Activated gamma-delta T cell treated with Interleukin-2 at 50 U/mL for 16 hours (primary cell): Measurements from ENCODE around the gene ATOSA.

Experiments
- DNase-seq: peaks from one replicate; pipeline ENCODE4 v3.0.0-alpha.2; 2020

Gene ATOSA

DNA sequence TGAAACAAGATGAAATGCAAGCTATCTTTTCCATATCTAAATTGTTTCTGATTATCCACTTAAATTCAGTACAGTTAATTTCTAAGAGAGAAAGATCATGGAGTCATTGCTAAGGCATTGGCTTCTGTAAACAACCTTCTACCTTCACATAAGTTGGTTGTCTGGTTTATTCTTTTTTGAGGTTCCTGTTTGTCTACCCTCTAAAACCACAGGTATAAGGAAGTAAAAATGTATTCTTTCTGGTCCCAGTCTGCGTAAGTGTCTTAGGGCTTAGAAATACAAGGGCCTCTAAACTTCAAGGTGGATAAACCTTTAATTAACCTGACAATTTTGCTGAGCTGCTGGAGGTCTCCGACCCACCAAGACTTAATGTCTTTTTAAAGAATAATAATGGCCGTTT is 3.6 kb upstream of the ATOSA start:
- no peak for DNase-seq

DNA sequence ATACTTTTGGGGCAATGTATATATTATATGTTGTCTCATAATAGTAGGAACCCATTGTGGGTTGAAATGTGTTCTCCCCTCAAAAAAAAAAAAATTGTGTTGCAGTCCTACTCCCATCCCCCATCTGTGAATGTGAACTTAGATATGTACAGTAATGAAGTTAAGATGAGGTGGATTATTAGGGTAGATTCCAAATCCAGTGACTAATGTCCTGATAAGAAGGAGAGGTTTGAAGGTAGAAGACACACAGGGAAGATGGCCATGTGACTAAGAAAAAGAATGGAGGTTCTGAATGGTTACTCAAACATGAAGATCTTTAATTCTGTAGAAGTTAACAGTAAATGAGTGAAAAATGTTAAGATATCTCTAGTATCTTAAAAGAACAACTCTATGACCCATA is 3.0 kb upstream of the ATOSA start:
- no peak for DNase-seq

DNA sequence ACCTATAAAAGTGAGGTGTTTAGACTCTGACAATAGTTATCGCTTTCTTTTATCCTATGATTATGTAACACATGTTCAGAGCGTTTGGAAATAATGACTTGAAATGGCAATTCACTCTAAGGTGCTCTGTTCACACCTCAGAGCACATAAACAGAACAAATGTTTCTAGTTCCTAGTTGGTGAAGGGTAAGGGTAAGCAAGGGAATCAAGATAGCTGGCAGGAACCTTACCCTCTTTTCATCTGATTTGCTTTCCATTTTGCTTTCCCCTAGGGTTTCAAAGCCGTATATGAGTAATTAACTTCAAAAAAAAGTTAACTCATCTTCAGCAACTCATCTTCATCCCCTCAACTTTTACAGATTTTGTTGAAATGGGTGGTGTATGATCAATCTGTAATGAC is 2.3 kb upstream of the ATOSA start:
- no peak for DNase-seq

DNA sequence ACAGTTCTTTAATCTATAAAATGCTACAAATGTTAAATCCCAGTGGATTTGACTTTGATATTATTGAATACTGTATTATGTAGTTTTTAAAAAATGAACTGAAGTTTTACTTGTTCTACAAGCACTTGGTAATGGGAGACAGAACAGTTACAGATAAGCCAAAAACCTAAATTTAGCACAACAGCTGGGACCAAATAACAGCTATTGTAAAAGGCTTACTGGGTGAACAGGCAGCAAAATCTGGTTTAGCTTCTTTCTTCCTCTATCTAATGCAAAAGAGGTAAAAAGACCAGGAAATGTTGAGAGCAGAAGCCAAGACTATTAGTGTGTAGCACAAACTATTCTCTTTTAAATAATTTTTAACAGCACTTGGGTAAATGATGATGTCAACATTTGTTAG is 1.6 kb upstream of the ATOSA start:
- no peak for DNase-seq

DNA sequence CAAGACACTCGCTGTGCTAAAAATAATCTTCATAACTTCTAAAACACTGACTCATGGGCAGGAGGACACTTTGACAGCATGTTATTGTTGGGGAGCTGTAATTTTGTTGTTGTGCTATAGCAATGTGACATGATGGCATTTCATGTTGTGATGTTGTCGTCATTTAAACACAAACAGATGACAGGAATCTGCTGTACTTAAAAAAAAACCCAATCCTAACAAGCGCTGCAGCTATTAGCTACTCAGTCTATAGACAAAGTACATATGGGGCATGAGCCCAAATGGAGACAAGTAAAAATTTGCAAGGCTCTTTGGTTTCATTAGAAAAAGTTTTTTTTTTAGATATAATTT is 828 bp upstream of the ATOSA start:
- no peak for DNase-seq

DNA sequence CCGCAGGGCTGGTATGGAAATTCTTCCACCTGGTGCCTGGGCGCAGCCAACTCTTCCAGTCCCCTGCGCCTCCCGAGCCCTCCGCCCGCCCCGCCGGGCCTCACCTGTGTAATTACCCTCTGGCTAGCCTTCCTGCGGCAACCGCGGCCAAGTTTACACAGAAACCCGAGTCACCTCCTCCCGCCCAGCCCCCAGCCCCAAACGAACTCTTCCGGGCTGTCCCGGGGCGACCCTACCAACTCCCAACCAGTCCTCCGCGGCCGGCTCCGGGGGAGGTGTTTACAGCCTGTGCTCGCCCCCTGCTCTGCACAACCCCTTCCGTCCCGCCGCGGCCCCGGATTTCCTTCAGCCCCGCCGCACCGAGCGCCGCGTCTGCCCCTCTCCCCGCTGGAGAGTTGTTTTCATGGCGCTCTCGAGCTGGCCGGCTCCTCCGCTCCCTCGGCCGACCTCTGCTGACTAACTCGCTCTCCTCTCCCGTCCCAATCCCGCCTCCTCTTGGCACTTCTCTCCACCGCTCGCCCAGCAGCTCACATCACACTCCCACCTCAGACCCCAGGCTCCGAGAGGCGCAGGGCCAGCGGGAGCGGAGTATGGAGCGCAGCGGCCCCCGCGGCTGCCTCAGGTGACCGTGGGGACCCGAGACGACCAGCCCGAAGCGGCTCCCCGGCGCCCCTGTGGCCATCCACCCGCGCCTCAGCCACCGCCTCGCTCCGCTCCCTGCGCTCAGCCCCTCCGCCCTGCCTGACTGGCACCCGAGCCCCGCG is 538 bp downstream of the ATOSA start:
- peak; percentile 72 for DNase-seq

DNA sequence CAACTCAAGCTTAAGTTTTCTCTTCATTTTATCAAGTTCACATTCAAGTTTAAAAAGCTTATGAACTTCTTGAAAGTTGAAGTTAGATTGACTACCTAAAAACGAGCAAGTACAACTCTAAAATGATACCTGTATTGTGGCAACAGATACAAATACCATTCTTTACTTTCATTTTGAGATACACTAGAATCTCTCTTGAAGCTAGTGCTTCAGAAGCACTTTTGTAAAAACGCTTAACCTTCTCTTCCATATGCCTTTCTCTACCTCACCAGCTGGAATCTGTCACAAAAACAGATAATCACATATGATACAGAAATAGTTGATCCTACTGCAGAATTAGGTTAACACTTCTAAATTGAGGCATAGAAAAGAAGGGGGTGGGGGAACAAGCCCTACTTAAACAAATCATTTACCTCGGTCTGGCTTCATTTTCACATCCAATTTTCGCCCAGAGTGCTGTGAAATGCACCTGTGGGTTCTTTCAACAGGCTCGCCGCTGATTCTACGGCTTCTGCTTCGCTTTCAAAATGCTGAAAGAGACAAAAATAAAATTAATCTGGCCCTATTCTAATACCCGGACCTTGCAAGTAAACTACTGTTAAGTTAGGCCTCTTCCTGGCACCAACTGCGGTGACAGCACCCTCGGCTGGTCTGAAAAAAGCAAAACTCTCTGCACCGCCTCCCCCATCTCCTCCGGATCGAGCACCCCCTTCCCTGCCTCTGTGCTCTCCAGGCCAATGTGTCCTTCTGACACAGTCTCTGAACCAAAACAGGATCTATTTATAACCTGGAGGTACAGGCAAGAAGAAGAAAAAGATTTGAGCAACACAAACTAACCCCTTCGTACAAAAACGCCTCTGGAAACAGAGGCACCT is 1.4 kb downstream of the ATOSA start:
- peak; percentile 49 for DNase-seq

DNA sequence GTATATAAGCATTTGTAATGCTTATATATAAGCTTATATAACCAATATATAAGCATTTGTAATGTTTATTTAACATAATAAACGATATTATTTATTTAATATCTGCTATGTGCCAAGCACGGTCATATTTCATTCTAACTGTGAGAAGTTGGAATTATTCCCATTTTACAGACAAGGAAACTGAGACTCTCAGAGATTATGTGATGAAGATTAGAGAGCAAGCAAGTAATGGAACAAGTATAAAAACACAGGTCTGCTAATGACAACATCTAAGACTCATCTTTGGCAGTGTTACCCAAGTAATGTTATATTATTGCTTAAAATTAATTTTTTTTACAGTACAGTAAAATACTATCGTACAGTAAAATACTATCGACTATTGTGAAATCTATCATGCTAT is 4.4 kb downstream of the ATOSA start:
- no peak for DNase-seq

DNA sequence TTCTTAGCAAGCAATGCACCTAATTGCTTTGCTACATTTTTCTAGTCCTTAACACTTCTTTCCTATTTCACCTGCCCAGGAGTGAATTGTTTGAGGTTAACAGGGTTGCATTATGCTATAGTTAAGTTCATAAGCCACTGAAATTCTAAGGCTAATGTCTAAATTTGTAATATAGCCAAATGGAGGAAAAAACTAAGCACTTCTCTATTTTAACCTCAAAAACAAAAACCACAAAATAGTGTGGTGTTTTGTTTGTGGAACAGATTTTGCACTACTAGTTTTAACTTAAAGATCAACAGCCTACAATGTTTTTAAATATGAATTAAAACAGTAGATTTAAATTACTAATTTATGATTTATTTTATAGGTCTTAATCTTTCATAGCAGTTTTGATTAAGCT is 5.5 kb downstream of the ATOSA start:
- no peak for DNase-seq

DNA sequence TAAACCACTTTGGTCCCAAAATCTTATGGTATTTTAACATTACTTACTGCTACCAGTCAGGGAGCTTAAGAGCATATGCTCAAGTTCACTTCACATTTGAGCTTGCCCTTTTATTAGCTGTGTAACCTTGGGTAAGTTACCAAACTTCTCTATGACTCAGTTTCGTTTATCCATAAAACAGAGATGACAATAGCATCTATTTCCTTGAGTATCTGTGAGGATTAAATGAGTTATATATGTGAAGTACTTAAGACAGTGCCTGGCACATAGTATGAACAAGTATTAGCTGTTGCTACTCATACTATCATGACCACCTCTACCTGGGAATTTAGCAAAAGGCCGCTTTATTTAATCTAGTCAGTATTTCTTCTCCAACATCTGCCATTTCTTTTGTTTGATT is 5.9 kb downstream of the ATOSA start:
- no peak for DNase-seq

DNA sequence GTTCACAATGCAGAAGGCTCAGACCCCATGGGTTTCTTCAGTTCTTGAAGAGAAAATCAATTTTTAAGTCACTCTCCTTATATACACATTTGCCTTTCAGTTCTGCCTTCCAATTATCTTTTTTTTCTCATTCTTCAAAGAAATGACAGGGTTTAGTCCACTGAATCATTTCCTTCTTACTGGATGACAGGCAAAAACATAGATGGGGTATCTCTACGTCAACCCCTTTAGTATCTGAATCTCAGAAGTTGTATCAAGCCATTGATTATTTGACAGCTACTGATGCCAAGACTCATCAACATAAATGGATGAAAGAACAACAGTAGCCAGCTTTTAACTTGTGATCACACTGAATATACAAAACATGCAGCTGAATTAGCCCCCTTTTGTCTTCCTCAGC is 6.5 kb downstream of the ATOSA start:
- no peak for DNase-seq

DNA sequence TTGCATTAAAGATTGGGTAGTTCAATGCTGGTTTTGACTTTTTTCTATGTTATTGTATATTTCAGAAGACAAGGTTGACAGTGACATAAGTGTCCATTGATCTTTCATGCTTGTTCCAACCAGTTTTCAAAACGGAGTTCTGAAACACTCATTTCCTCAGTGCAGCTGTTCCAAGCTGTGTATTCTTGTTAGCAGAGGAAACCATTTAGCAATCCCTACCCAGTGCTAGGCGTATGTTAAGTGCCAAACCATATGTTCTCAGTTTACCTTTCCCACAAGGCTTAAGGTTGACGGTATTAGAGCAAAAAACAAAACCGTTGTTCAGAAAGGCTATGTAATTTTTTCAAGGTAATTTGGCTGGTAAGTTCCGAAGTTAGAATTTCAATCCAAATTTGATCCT is 9.1 kb downstream of the ATOSA start:
- no peak for DNase-seq

DNA sequence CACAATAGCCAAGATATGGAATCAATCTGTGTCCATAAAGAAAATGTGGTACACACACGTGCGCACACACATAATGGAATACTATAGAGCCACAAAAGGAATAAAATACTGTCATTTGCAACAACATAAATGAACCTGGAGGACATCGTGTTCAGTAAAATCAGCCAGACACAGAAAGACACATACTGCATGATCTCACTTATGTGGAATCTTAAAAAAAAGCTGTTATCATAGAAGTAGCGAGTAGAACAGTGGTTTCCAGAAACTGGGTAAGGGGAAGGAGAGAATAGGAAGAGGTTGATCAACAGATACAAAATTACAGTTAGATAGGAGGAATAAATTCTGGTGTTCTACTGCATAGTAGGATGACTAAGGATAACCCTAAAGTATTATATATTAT is 11.1 kb downstream of the ATOSA start:
- no peak for DNase-seq

DNA sequence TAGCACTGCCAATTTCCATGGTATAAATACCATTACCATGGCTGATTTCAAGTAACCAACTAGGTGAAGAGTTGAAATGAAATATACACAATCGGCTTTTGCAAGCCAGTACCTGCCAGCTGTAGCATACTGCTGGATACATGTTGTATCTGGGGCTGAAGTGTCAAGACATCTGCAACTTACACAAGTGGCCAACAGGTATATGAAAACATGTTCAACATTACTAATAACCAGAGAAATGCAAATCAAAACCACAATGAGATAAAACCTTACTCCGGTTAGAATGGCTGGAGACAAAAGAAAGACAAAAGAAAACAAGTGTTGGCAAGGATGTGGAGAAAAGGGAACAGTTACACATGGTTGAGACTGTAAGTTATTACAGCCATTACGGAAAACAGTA is 11.6 kb downstream of the ATOSA start:
- no peak for DNase-seq

DNA sequence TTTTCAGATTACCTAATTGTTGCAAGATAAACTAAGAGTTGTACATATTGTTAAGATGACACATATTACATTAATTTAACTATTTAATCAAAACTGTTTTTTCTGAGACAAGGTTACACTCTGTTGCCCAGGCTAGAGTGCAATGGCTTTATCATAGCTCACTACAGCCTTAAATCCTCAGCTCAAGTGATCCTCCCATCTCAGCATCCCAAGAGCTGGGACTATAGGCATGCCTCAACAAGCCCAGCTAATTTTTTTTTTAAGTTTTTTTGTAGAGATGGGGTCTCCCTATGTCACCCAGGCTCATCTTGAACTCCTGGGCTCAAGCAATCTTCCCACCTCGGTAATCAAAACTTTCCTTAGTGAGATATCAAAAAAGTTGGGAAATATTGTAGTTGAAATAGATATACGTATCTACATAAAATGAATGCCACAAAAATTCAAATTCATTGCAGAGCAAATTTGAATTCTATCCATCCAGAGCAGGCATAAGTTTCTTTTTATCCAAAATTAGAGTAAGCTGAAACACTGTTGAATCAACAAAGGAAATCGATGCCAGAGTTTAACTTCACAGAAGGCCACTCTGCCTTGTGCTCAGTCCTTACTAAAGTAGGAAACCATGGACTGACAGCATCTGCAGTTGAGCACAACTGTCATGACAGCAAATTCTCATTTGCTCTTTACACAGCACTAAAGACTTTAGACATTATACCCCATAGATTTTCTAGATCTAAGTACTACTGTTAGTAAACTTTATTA is 15.5 kb downstream of the ATOSA start:
- no peak for DNase-seq

DNA sequence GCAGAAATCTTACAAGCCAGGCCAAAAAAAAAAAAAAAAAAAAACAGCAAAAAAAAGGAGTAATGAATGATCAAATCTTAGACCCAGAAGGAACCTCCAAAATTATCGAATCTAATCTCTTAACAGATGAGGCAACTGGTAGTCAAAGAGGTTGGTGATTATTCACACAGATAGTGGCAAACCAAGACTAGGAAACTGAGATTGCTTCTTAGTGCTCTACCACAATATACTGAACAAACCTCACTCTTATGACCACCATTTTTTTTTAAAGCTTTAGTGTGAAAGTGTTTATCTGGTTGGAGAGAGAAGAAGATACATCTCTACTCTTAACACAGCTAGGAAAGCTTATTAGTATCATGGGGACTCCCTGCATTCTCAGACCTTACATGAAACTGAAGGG is 17.3 kb downstream of the ATOSA start:
- no peak for DNase-seq

DNA sequence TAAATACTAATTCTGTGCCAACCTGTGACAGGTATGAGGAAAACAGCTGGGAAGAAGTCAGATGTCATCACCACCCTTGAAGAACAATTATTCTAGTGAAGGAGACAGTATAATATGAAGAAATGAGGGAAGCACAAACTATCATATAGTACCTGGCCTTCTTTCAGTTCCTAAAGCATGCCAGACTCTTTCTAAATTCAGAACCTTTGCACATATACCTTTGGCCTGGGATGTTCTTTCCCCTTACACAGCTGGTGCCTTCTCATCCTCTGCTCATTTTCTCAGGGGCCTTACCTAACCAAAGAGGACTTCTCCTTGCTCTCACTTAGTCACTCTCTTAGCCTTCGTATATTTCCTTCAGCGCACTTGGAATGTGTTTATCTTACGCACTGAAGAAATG is 19.0 kb downstream of the ATOSA start:
- DNase-seq: no peak

DNA sequence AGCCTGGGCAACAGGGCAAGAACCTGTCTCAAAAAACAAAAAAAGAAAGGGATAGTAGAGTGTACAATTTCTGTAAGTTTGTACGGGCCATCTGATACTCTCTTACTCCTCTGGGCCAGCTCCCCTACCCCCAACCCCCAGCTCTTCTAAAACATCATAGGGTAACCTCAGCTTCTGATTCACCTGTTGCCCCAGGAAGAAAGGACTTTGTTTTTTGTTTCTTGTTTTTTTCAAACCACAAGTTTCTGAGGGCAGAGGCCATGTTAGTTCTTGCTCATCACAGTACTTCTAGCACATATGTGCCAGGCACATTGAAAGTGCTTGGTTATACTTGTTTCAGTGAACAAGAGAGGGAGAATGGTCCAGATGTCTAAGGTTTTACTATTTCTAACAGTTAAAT is 20.2 kb downstream of the ATOSA start:
- DNase-seq: peak; percentile 39

DNA sequence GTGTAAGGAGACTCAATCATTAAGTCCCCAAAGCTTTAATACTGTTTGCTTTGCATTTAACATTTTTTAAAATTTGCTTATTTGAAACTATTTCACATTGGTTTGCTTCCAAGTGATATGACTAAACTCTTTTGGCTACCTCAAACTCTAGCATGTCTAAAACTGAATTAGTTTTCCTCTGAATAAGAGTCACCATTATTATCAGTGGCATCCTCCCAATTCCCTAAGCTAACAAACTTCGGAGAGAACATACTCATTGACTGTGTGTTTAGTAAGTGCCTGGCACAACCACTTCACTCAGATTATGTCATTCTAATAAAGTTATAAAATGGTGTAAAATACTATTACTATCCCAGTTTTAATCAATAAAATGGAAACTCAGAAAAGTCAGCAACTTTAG is 21.9 kb downstream of the ATOSA start:
- DNase-seq: no peak

DNA sequence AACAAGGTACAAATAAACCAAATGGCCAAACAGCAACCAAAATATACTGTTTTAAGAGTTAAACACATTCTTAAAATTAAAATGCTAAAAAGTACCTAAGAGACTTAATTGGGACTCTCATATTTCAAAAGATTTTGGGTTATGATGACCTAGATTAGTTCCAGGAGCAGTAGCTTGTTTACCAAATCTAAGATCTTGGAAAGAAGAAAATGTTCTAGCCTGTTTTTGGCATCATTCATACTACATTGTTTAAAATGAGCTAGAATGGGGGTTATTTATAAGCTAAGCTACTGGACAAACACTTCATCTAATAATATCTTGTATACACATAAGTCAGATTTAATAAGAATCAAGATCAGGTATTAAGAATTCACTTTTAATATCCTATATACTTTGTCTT is 22.8 kb downstream of the ATOSA start:
- DNase-seq: no peak

DNA sequence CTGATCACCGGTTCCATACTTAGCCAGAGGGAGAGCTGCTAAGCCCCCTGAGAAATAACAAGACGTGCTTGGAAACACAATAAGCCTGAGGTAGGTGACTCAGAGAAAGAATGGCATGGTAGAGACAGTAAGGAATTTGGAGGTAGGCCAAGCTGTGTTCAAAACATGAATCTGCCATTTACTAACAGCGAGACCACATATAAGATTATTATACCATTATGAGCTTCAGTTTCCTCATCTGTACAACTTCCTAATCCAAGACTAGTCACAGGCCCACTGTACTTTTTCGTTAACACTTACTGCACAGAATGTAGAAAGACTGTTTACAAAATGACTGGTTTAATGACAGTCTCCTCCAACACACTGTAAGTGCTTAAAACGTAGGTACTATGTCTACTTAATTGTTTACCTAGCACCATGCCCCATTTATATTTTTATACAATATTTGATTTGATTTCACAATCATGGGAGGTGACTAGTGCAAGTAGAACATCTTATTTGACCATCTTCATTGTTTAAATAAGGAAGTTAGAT is 25.7 kb downstream of the ATOSA start:
- DNase-seq: no peak

DNA sequence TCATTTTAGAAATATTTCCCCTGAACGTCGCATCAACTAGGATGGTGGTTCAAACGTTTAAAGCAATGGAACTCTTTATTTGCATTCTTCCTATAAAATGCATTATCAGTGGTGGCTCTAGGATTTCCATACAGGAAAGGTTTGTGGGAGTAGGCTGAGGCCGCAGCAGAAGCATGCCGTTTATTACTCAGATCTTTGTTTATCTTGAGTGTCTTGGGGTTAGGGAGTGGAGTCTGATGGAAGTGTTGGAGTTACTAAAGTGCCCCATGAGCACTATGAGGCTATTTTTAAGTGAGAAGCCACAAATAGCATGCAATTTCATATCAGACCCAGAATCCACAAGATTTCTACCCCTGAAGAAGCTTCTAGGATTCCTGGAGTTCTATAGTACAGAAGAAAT is 26.2 kb downstream of the ATOSA start:
- no peak for DNase-seq

DNA sequence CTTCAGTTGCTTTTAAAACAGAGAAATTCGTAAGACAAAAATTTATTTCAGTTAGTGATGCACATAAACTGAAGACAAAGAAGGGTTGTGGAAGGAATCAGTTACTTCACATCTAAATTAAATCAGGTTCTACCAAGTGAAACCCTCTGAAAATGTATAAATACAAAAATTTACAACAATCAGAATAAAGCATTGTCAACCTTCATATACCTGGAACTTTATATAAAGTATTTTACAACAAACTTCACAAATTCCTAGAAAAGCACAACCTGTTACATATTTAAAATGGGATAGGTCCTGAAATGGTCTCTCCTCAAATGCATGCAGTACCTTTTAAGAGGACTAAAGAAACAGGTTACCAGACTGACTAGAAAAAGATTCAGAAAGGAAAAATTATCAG is 26.9 kb downstream of the ATOSA start:
- DNase-seq: no peak

DNA sequence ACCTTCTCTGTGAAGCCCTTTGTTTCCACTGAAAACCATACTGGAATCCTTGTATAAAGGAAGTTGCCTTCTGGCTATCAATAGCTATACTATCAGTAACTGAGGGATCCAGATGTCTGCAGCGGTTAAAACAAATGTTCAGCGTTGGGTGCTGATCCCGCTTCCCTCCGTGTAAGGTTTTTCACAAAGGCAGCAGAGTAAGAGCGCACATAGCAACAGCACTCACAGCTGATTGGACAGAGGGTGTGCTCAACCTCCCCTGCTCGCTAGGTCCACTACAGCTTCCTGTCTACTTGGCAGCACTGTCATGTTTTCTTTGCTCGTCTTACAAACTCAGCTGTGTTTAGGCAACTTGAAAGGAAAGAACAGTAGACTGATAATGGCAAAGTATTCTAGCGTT is 27.3 kb downstream of the ATOSA start:
- peak; percentile 36 for DNase-seq
